HK-2 (cell line): ENCODE data around the gene SSBP4.

ENCODE experiments used
- DNase-seq: peaks from one replicate; pipeline ENCODE4 v3.0.0-alpha.2; 2018; ENCODE audit not compliant: unreplicated experiment

Gene SSBP4

DNA sequence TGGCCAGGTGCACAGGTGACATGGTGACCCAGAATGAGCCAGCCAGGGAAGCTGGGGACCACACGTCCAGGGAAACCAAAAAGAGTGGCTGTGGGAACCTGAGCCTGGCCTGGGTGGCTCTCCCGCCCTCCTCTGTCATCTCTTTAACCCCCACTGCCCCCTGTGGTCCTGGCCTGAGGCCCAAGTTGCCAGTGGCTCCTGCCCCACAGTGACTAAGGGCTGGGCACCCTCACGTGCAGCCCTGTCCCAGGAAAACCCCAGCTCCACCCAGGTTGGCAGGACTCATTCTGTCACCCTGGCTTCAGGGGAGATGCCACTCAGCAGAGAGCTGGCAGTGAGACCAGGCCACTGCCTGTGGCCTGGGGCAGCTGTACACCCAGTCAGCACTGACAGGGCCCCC, 49.3 kb downstream of the SSBP4 start:
- peak; percentile 48 for DNase-seq

DNA sequence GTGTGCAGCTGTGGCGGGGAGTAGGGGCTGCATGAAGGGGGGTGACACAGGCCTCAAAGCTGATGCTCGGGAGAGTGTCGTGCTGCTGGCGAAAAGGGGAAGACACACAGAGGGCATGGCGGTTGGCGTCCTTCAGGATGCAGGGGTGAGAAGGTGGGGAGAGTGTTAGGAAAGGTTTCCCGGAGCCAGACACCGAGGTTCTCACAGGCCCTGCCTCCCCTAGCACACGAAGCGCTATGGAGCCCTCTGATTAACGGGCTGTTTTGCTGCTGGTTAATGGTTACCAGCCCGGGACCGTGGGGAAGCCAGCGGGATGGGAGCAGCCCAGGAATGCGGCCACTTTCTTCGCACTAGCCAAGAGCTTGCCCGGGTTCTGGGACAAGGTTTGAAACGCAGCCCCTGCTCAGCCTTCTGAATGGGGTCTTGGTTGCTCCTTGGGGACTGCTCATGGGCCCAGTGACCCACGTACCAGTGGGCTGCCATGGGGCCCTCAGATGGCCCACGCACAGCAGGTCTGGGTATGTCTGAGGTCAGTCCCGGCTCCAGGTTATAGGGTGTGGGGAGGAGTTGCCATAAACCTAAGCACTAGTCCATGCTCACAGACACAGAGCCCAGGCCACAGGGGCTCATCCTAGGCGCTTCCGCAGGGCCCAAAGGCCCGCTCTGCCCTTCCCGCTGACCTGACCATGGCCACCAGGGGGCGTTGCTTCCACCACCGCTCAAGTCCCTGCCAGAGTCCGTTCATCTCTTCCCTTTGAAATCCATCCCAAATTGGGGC, 50.1 kb downstream of the SSBP4 start:
- DNase-seq, result peak; percentile 83

DNA sequence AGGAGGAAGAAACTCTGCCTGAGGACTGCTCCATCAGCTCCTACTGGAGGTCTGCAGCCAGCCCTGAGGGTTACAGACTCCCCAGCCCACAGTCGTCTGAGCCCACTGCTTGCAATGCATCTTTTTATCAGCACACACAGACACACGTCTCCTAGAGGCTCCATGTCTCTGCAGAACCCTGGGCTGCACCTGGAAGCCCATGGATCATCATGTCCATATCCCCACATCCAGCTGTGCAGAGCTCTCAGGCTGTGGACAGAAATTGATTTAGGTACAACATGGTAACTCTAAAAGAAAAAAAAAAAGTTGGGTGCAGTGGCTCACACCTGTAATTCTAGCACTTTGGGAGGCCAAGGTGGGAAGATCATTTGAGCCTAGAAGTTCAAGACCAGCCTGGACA, 51.6 kb downstream of the SSBP4 start:
- no peak for DNase-seq

DNA sequence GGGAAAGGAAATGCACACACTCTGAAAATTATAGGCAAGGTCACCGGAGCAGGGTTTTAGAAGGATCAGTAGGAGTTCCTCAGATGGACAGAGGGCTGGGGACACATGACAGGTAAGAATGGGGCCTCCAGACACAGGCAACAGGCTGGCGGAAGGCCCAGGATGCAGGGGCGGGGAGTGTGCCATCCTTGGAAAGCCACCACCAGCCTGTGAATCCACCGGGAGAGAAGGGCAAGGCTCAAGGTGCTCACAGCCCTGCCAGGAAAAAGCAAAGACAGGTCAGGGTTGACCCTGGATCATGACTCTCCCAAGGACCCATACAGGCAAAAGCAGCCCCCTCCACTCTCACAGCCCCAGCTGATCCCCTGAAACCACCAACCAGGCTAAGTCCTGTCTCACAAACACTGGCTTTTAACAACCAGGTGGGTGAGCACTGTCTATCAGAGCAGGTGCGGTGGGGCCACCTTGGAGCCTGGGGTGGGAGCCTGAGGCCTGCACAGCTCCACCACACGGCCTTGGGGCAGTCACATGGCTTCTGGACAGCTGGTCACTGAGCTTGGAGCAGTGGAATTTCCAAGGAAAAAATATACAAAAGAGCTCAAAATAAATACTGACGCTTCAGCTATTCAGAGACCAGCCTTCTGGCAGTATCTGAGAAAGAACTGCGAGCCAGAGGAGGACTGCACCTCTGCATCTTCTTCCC, 54.0 kb downstream of the SSBP4 start:
- DNase-seq, result no peak

DNA sequence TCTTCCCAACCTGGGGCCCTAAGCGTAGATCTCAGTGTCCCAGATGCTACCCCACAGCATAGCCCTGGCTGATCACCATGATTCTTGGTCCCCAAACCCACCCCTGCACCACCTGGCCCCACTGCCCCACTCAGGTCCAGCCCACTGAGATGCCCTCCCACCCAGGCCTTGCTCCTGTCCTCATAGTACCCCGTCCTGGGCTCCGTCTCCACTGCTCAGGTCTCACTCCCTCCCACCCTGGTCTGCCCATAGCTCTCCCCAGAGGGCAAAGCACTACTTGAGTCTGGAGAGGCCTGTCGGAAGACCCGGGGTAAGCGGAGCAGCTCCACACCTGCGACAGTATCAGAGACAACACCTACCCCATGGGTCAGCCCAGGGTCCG, 54.5 kb downstream of the SSBP4 start:
- DNase-seq, result no peak

DNA sequence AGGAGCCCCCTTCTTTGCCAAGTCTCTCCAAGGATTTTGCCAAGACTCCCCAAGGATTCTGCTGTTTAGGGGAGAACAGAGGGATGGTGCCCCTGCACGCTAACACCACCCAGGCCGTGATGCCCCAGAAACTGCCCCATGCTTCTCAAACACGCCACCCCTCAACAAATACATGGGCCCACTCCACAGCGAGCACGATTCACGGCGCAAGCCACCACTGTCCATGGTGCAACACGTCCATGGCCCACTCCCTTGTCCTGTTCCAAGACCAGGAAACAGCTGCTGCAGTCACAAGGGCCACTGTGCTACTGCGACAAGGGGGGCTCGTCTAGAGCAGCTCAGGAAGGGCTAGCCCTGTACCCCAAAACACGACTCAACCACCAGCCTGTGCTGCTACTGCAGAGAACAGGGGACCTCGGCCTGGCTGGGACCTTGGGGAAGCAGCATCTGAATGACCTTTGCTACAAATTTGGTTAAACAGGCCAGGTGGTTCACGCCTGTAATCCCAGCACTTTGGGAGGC, 55.2 kb downstream of the SSBP4 start:
- no peak for DNase-seq

DNA sequence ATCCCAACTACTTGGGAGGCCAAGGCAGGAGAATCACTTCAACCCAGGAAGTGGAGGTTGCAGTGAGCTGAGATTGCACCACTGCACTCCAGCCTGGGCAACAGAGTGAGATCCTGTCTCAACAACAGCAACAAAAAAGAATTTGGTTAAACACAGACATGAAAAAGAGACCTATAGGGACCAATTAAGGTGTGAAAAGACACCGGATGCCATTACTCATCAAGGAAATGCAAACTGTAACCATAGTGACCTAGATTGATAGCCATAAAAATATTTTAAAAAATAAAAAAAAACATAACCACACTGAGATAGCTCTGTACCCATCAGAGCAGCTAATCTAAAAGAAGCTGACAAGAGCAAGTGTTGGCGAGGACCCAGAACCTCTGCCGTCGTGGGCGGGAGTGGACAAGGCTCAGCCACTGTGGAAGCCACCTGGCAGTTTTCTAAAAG, 55.8 kb downstream of the SSBP4 start:
- no peak for DNase-seq

DNA sequence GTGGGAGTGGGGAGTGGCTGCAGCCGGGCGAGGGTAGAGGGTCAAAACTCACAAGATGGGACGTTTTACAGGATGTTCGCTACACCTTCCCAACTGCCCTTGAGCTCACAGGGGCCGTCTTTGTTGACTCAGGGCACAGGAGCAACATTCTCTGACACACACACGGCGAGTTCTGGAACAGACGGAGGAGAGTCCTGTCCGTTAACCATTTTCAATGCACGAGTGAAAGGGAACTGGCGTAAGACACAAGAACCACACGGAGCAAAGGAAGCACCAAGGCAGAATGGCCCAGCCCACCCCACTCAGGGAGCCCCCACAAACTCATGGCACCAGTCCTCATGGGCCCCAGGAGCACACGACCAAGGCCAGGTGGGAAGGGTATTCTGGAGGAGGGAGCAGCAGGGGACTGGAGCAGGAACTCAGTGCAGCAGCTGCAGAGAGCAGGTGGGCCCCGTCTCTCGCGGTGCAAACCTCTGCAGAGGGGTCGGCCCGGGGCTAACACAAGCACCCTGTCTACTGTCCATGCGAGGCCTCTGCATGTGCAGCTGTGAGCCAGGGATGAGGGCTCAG, 56.6 kb downstream of the SSBP4 start:
- DNase-seq, result no peak

DNA sequence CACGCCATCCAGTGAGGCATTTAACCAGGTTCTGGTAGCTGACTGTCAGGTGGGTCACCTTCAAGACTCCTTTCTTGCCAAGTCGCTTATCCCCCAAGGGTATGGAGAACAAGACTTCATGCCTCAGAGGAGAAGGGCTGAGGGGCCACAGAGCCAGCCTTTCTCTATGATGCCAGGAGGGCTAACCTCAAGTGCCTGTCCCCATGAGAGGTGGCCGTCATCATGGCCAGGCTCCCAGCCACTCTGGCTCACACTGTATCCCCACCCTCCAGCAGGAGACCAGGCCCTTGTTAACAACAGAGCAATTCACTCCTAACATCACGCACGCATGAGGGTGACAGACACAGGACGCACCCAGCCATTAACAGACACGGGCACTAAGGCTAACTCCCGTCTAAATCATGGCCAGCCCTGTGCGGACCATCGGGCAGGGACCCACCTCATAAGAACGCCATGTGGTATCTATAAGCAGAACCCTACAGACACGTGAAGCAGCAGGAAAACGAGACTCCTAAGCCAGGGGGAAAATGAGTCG, 57.4 kb downstream of the SSBP4 start:
- DNase-seq, result no peak

DNA sequence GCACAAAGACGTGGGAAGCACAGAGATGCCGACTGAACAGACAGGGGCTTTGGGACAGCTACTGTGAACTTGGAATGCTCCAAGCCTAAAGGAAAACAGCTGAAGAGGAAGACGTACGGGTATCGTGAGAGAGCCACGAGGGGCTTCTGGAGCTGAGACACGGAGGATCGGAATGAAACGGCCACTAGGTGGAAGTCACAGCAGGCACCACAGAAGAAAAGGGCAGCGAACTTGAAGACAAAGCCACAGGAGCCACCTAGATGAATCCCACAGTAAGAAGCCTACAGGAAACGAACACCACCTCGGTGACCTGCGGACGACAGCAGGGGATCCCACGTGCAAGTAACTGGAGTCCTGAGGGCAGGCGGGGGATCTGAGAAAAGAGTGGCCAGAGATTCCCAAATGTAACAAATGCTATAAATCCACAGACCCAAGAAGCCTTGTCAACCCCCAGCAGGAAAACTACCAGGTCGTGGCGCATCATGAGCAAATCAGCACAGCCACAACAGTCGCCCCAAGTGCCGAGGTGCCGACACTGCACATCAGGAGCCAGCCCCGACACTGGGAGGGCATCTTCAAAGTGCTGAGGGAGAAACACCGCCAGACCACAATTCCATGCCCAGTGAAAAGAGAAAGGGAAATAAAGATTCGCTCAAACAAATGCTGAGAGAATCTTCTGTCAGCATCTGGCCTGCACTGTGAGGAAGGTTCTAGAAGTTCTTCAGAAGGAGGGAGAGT, 58.0 kb downstream of the SSBP4 start:
- DNase-seq, result no peak

DNA sequence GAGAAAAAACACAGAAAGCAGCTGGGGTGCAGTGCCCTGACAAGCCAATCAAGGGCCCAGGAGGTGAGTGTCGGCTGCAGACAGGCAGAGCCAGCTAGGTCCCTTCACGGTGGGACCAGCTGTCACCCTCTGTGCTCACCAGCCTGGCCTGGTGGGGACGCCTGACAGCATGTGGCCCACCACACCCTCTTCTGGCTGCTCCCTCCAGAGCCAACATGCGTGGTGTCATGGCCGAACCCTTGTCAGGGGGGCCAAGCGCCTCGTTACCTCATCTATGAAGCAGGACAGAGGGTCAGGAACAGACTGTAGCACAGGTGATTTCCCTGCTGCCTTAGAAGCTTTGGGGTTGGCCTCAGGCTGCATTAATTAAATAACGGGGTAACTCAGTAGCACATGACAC, 58.8 kb downstream of the SSBP4 start:
- no peak for DNase-seq

DNA sequence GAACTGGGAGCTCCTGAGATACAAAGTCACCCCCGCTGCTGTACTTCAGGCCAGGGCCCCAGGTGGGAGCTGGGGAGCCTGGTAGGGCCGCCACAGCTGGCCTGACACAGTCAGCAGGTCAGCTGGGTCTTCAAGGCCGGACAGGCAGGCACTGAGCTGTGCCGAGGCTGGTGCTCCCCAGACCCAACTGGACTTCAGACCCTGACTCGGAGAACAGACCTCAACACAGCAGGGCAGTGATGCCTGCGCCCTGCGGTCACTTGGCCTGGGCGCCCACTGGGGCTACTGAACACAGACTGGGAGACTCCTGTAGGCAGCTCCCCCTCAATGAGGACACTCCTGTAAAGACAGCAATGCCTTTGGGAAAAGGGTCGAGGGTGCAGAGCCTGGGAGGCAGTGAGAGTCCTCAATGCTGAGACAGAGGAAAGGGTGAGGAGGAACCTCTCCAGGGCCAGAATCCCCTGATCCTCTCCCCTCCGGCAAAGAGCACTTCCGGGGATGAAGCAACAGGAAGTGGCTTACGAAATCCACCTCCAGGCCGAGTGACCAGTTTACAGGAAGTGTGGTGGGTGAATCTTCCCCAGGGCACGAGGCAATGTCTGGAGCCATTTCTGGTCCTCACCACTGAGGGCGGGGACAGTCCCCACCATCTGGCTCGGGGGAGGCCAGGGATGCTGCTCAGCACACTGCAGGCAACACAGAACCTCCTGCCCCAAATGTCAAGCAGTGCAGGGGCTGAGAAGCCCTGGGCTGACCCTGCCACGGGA, 59.5 kb downstream of the SSBP4 start:
- peak; percentile 81 for DNase-seq

DNA sequence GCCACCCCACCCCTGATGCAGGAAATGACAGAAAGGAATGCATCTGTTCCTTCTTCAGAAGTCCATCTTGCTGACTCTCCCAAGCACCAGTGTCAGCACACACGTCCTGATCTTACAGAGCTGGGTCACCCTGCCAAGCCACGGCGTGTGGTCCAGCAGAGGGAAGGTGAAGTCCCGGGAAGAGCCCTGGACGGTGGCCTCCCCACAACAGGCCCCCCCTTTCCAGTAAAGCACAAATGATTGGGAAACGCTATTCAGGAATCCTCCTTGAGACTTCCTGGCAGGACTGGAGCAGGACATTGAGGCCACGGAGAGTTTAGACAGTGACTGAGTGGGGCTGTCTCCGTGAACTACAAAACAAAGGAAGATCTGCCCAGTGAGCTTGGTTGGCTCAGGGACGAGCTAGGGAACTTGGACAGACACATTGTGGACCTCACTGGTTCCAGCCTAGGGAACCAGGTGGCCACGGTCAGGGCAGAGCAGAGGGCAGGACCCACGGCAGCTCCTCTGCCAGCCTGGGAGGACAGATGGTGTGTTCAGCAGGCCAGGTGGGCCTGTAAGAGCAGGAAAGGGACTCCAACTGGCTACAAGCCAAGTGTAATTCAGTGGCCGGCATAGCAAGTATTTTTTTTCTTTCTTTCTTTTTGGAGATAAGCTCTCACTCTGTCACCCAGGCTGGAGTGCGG, 61.0 kb downstream of the SSBP4 start:
- no peak for DNase-seq

DNA sequence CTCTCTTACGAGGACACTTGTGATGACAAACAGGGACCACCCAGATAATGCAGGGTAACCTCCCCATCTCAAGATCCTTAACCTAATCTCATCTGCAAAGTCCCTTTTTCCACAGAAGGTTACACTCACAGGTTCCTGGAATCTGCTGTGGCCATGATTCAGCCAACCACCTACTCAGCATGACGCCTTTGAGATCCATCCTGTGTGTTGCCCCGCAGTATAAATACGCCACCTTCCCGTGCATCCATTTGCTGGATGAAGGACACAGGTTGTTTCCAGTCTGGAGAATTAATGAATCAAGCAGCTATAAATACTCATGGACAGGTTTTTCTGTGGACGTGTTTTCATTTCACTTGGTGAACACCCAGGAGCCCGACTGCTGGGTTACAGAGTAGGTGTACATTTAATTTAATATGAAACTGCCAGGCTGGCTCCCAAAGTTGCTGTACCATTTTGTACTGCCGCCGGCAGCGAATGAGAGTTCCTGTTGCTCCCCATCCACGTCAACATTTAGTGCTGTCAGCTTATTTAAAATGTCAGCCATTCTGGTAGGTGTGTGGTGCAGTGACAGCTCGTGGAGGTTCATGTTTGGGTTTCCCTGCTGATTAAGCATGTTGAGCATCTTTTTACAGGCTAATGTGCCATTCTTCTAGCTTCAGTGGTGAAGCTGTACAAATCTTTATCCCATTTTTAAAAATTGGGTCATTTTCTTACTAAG, 62.5 kb downstream of the SSBP4 start:
- DNase-seq, result no peak

DNA sequence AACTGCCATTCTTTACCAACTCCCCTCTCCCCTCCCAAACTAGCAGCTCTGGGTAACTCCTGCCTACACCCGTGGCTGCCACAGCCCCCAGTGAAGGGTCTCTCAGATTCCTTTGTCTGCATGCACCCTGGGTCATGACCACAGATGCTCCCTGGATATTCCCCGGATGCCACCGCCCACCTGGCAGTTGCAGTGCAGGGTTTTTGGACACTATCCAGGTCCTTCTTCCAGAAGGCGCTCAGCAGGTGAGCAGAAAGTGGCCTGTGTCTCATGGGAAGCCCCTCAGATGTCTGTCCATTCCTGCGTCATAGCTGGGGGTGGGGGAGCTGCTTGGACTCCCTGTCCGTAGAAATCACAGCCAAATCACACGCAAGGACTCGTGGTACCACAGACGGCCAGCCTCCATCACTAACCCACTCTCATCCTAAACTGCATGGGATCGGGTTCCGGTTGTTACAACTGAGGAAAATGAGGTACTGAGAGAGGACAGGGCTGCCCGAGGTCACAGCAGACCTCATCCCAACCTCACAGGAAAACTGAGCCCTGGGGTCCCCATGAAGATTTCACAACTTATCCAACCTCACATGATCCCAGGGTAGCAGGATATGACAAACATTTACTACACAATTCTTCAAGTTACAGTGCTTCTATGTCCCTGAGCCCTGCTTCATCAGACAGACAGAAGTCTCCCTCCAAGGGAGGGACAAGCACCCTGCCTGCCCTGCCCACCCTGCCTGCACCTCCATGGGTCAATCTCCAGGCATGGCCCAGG, 64.1 kb downstream of the SSBP4 start:
- DNase-seq, result no peak
